Measurements from ENCODE around the gene SNCAIP.
"Not testable (repeated sequence)": the region's sequence is repeated elsewhere in the genome, so short reads cannot be mapped to it uniquely, and the experiment has no call there.

Gene SNCAIP

GRCh38 chr5:122471031-122471751, 159.2 kb downstream of the SNCAIP start:
- no peak for DNase-seq

GRCh38 chr5:122471752-122472061, 159.7 kb downstream of the SNCAIP start:
- DNase-seq = no peak

GRCh38 chr5:122473138-122473843, 161.3 kb downstream of the SNCAIP start:
- DNase-seq = no peak

GRCh38 chr5:122473941-122474340, 161.9 kb downstream of the SNCAIP start:
- no peak for DNase-seq

GRCh38 chr5:122478741-122479442, 166.9 kb downstream of the SNCAIP start:
- DNase-seq = no peak

GRCh38 chr5:122480146-122480545, 168.1 kb downstream of the SNCAIP start:
- no peak for DNase-seq

GRCh38 chr5:122484103-122484502, 172.1 kb downstream of the SNCAIP start:
- no peak for DNase-seq

GRCh38 chr5:122485226-122485625, 173.2 kb downstream of the SNCAIP start:
- DNase-seq = no peak

GRCh38 chr5:122486616-122487015, 174.6 kb downstream of the SNCAIP start:
- not testable (repeated sequence) for DNase-seq

- no peak for DNase-seq
These were observed 178.7 kb downstream of the SNCAIP start for GRCh38 chr5:122490718-122491117.

- no peak for DNase-seq
These were observed 180.6 kb downstream of the SNCAIP start for GRCh38 chr5:122492675-122493074.

GRCh38 chr5:122493091-122494021, 181.3 kb downstream of the SNCAIP start:
- DNase-seq = no peak

- DNase-seq = no peak
These were observed 182.1 kb downstream of the SNCAIP start for GRCh38 chr5:122494109-122494508.

- no peak for DNase-seq
These were observed 186.1 kb downstream of the SNCAIP start for GRCh38 chr5:122498163-122498562.

- no peak for DNase-seq
These were observed 187.5 kb downstream of the SNCAIP start for GRCh38 chr5:122499585-122499984.

GRCh38 chr5:122500245-122501088, 188.4 kb downstream of the SNCAIP start:
- no peak for DNase-seq

GRCh38 chr5:122501089-122501435, 189.0 kb downstream of the SNCAIP start:
- DNase-seq = no peak

GRCh38 chr5:122507045-122507444, 195.0 kb downstream of the SNCAIP start:
- DNase-seq = no peak

- no peak for DNase-seq
These were observed 195.5 kb downstream of the SNCAIP start for GRCh38 chr5:122507581-122507980.

- DNase-seq = no peak
These were observed 196.6 kb downstream of the SNCAIP start for GRCh38 chr5:122508623-122509022.
